IMR-90 (cell line): ENCODE measurements around the gene ATMIN. TPM values are rescaled to one million over a fixed set of nuclear protein-coding genes. Genes with fewer than 3 reads are reported as not detected.

ENCODE experiments used
- ATAC-seq: fragments of 200-7000 bp; cut with Tn5 transposase; 2 replicates; pipeline ENCODE4 v1.9.1; 2020; ENCODE audit warnings: low read depth, mild to moderate bottlenecking, moderate library complexity
- BruUV-seq: library from RNA; stranded (reverse); fragments of 400-500 nt; replicated peaks from 2 replicates; lab custom pipeline; 2021; lab: Mats Ljungman, UMichigan
- CTCF ChIA-PET: fragments of 300-600 bp; formaldehyde crosslinking; extraction: SDS; loops from one replicate; lab custom pipeline; 2021; ENCODE audit warnings: antibody characterized with exemption; lab: Yijun Ruan, JAX
- POLR2A ChIA-PET: fragments of 300-600 bp; sonication (Branson Sonifier 250); formaldehyde crosslinking; loops from one replicate; lab custom pipeline; 2022; ENCODE audit warnings: antibody characterized with exemption; ENCODE audit not compliant: unreplicated experiment; lab: Charles Lee
- DNase-seq: peaks from one replicate; pipeline ENCODE4 v3.0.0; 2013
- H2AFZ ChIP-seq: replicated peaks from 2 replicates; pipeline ENCODE3; 2013; ENCODE audit warnings: low read length, mild to moderate bottlenecking; ENCODE audit not compliant: poor library complexity
- H2AK5ac ChIP-seq: 2 replicates; pipeline ENCODE4 v1.6.1; 2013; ENCODE audit warnings: low read depth, low read length, inconsistent platforms
- H2AK9ac ChIP-seq: replicated peaks from 2 replicates; pipeline ENCODE3; 2013; ENCODE audit warnings: mild to moderate bottlenecking, low read depth, low read length, moderate library complexity; ENCODE audit not compliant: poor library complexity
- H2BK120ac ChIP-seq: 2 replicates; pipeline ENCODE4 v1.6.1; 2013; ENCODE audit warnings: low read depth, low read length, inconsistent platforms
- H2BK15ac ChIP-seq: 3 replicates; pipeline ENCODE4 v1.6.1; 2013; ENCODE audit warnings: low read depth, low read length, inconsistent platforms
- H2BK20ac ChIP-seq: 2 replicates; pipeline ENCODE4 v1.6.1; 2013; ENCODE audit warnings: low read depth, mild to moderate bottlenecking, inconsistent platforms, low read length, moderate library complexity
- H2BK5ac ChIP-seq: 2 replicates; pipeline ENCODE4 v1.6.1; 2013; ENCODE audit warnings: mild to moderate bottlenecking, low read depth, low read length, inconsistent platforms; ENCODE audit not compliant: poor library complexity, severe bottlenecking
- H3K14ac ChIP-seq: replicated peaks from 2 replicates; pipeline ENCODE4 v1.6.1; 2013; ENCODE audit warnings: low read depth, low read length, inconsistent platforms
- H3K18ac ChIP-seq: 2 replicates; pipeline ENCODE4 v1.6.1; 2013; ENCODE audit warnings: low read depth, low read length, control low read depth
- H3K23ac ChIP-seq: 2 replicates; pipeline ENCODE4 v1.6.1; 2013; ENCODE audit warnings: low read depth, low read length, inconsistent platforms
- H3K27ac ChIP-seq: 2 replicates; pipeline ENCODE4 v1.5.1; 2013; ENCODE audit warnings: mild to moderate bottlenecking, control low read depth, low read length; ENCODE audit not compliant: insufficient read depth
- H3K27me3 ChIP-seq: 2 replicates; pipeline ENCODE4 v1.6.1; 2013; ENCODE audit warnings: low read length; ENCODE audit not compliant: control insufficient read depth, insufficient read depth
- H3K36me3 ChIP-seq: 2 replicates; pipeline ENCODE4 v1.6.1; 2013; ENCODE audit warnings: low read length, mixed read lengths; ENCODE audit not compliant: control insufficient read depth, insufficient read depth
- H3K4ac ChIP-seq: 2 replicates; pipeline ENCODE4 v1.6.1; 2013; ENCODE audit warnings: low read depth, low read length, inconsistent platforms
- H3K4me1 ChIP-seq: 2 replicates; pipeline ENCODE4 v1.6.1; 2013; ENCODE audit warnings: low read length, mixed read lengths; ENCODE audit not compliant: control insufficient read depth, insufficient read depth
- H3K4me2 ChIP-seq: 2 replicates; pipeline ENCODE4 v1.6.1; 2013; ENCODE audit warnings: low read depth, mild to moderate bottlenecking, control low read depth, low read length, moderate library complexity
- H3K4me3 ChIP-seq: 2 replicates; pipeline ENCODE4 v1.5.1; 2013; ENCODE audit warnings: low read depth, mild to moderate bottlenecking, control low read depth, low read length, moderate library complexity; ENCODE audit not compliant: insufficient read depth
- H3K56ac ChIP-seq: 2 replicates; pipeline ENCODE4 v1.6.1; 2013; ENCODE audit warnings: low read length, inconsistent platforms; ENCODE audit not compliant: insufficient read depth; ENCODE audit errors: extremely low read depth
- H3K79me1 ChIP-seq, 2 experiments: 2 replicates each; pipeline ENCODE4 v1.6.1; 2013; ENCODE audit warnings: low read length in 2 of 2, inconsistent platforms in 1 of 2, low read depth in 1 of 2
- H3K9ac ChIP-seq: 2 replicates; pipeline ENCODE4 v1.6.1; 2013; ENCODE audit warnings: low read depth, low read length, control low read depth
- H3K9me1 ChIP-seq: 2 replicates; pipeline ENCODE4 v1.6.1; 2013; ENCODE audit warnings: low read length, inconsistent platforms; ENCODE audit not compliant: insufficient read depth
- H3K9me3 ChIP-seq: 2 replicates; pipeline ENCODE4 v1.6.1; 2013; ENCODE audit warnings: low read length; ENCODE audit not compliant: control insufficient read depth, insufficient read depth
- H4K20me1 ChIP-seq: 2 replicates; pipeline ENCODE4 v1.6.1; 2013; ENCODE audit warnings: low read length, inconsistent platforms; ENCODE audit not compliant: insufficient read depth
- H4K5ac ChIP-seq: 2 replicates; pipeline ENCODE4 v1.6.1; 2013; ENCODE audit warnings: mild to moderate bottlenecking, low read depth, low read length, control low read depth
- H4K8ac ChIP-seq, 2 experiments: 2 replicates each; pipeline ENCODE4 v1.6.1; 2013; ENCODE audit warnings: low read depth in 2 of 2, low read length in 2 of 2, control low read depth in 1 of 2, inconsistent platforms in 1 of 2
- H4K91ac ChIP-seq: 2 replicates; pipeline ENCODE4 v1.6.1; 2013; ENCODE audit warnings: low read depth, low read length, inconsistent platforms; ENCODE audit not compliant: insufficient read depth
- CEBPB ChIP-seq: IDR thresholded peaks from 2 replicates; pipeline ENCODE4 v1.6.1; 2012; ENCODE audit warnings: low read depth, low read length, improper control_type of control experiment
- FOS ChIP-seq: fragments of 150-350 bp; IDR thresholded peaks from 2 replicates; pipeline ENCODE4 v1.6.1; 2016; ENCODE audit warnings: low read depth, low read length
- MAFK ChIP-seq: IDR thresholded peaks from 2 replicates; pipeline ENCODE4 v1.6.1; 2012; ENCODE audit warnings: low read depth, low read length, improper control_type of control experiment
- NFE2L2 ChIP-seq: fragments of 150-350 bp; IDR thresholded peaks from 2 replicates; pipeline ENCODE4 v1.6.1; 2016; ENCODE audit warnings: low read depth, mild to moderate bottlenecking, low read length
- POLR2A ChIP-seq: IDR thresholded peaks from 2 replicates; pipeline ENCODE4 v1.6.1; 2012; ENCODE audit warnings: mild to moderate bottlenecking, low read depth, low read length
- RCOR1 ChIP-seq: IDR thresholded peaks from 2 replicates; pipeline ENCODE4 v1.6.1; 2012; ENCODE audit warnings: mild to moderate bottlenecking, low read length, improper control_type of control experiment; ENCODE audit not compliant: insufficient replicate concordance
- USF2 ChIP-seq: fragments of 150-350 bp; IDR thresholded peaks from 2 replicates; pipeline ENCODE4 v1.6.1; 2017; ENCODE audit warnings: mild to moderate bottlenecking, antibody characterized with exemption, low read length, low read depth
- WGBS, 2 experiments: methylation state at CpG; one replicate each; pipeline versions ENCODE4 v1.1.5 to v1.1.7; 2013; ENCODE audit warnings: missing lambda C conversion rate in 2 of 2; ENCODE audit not compliant: insufficient read length in 1 of 2; ENCODE audit errors: extremely low coverage in 2 of 2; 5-methylcytosine and 5-hydroxymethylcytosine counted together
- dilution Hi-C: fragments of 300-500 bp; cut with HindIII; formaldehyde crosslinking; loops from one replicate; pipeline ENCODE4 v1.14.3; 2018; ENCODE audit warnings: low sequenced_read_pairs; ENCODE audit not compliant: unreplicated experiment
- in situ Hi-C: fragments of 300-500 bp; cut with MboI; formaldehyde crosslinking; loops from 3 replicates; pipeline ENCODE4 v1.14.3; 2019; ENCODE audit warnings: low sequenced_read_pairs, inconsistent platforms, mixed read lengths
- intact Hi-C: fragments of 100-400 bp; cut with micrococcal nuclease; formaldehyde crosslinking; loops from 2 replicates; pipeline ENCODE4 v1.10.0; 2022
- polyA plus RNA-seq, 3 experiments: library from polyadenylated mRNA; depleted of rRNA; stranded (reverse); fragments of >200 nt; gene quantifications; 2 replicates each; pipeline ENCODE4 v1.2.3, GENCODE V29; 2012; ENCODE audit warnings: low replicate concordance in 1 of 3
- total RNA-seq: library from RNA; depleted of rRNA; stranded (reverse); fragments of >200 nt; gene quantifications from 2 replicates; pipeline ENCODE4 v1.2.3, GENCODE V29; 2012
- TF ChIP-seq, protein P1 (sequence below): conservative IDR thresholded peaks from 2 replicates; pipeline ENCODE4 v1.5.1; 2012; ENCODE audit warnings: mild to moderate bottlenecking, low read depth, low read length, improper control_type of control experiment

Gene ATMIN
- total and polyA plus RNA-seq, 2 of the 4 experiments (the other 2 are of a cell fraction) = 15.8 to 45.9 TPM

DNA sequence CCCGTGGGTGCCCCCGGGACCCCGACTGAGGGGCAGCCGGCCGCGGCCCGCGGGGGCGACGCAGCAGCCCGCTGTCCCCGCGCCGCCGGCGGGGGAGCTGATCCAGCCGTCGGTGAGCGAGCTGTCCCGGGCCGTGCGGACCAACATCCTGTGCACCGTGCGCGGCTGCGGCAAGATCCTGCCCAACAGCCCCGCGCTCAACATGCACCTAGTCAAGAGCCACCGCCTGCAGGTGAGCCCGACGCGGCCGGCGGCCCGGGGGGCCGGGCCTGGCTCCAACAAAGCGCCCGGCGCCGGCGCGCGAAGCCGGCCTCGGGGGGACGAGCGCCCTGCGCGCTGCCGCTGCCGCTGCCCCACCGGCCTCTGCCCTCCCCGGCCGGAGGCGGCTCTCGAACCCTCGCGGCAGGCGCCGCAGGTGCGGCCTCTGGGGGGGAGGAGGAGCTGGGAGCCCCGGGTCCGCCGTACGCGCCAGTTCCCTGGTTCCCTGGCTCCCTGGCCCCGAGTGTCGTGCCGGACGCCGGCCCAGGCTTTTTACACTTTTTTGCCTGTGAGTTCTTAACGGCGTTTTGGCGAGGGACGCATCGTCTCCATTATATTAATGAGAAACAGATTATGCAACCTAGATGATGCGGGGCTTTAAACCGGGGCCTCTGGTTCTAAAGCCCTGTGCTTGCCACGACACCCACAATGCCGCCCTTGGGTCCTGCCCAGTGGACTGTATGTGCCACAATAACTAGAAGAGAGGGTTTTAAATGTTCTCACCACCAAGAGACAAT, 521 bp downstream of the ATMIN start:
- peak overlapping the region; percentile 3; the same call in 1 of the 2 replicates for H2AK5ac ChIP-seq
- H3K79me1 ChIP-seq = peaks cover 31 to 38% of the 10 kb centered on the region in 2 experiments
- peak overlapping the region; percentile 49 for H2AK9ac ChIP-seq
- H3K18ac ChIP-seq = no peak overlapping the region
- no peak overlapping the region for H4K5ac ChIP-seq
- H3K4me2 ChIP-seq = peak overlapping the region; percentile 94
- ATAC-seq (peak; percentile 80), DNase-seq (peak; percentile 11)
- no peaks in the 10 kb centered on the region for H3K27me3 ChIP-seq
- H3K27ac ChIP-seq = peak overlapping the region; percentile 67
- in situ Hi-C loops = loop anchor here (25.0 kb wide), 1 partner anchor 701 kb away; no protein-coding TSS in a partner anchor
- no peak overlapping the region for H2BK5ac ChIP-seq
- peaks cover 2% of the 10 kb centered on the region; the same call in 1 of the 2 replicates for H3K4me1 ChIP-seq
- no TSS peak for BruUV-seq
- peak overlapping the region; percentile 89 for H3K4me3 ChIP-seq
- peak overlapping the region in 1 of 2 experiments; percentile 22; a peak in 2 of 4 replicates for H4K8ac ChIP-seq
- H3K23ac ChIP-seq = peak overlapping the region; percentile 13
- peak overlapping the region; percentile 1; the same call in 1 of the 2 replicates for H3K14ac ChIP-seq
- H3K9me3 ChIP-seq = no peaks in the 10 kb centered on the region
- H2BK15ac ChIP-seq = no peak overlapping the region
- H2BK20ac ChIP-seq = no peak overlapping the region
- intact Hi-C loops = loop anchor here (1.0 to 5.0 kb wide), 5 partner anchors 41 to 702 kb away; partner anchors contain the start of genes C16orf46, GAN and GCSH
- H3K9me1 ChIP-seq = peaks cover 16% of the 10 kb centered on the region; the same call in 1 of the 2 replicates
- H2BK120ac ChIP-seq = no peak overlapping the region
- H3K36me3 ChIP-seq = peaks cover 3% of the 10 kb centered on the region; the same call in 1 of the 2 replicates
- dilution Hi-C loops = no loop called here
- H3K56ac ChIP-seq = 0 out of 2 replicates have a peak overlapping the region, but pooled peaks have one; percentile 3
- ChIA-PET CTCF (interaction anchor here (0.6 to 1.9 kb wide), 18 partner anchors 10 to 1920 kb away, joined by 3 to 9 read pairs (median 4); no protein-coding TSS in a partner anchor), POLR2A (no interaction called here)
- H2AFZ ChIP-seq = peak overlapping the region; percentile 93
- TF ChIP-seq, protein P1, sequence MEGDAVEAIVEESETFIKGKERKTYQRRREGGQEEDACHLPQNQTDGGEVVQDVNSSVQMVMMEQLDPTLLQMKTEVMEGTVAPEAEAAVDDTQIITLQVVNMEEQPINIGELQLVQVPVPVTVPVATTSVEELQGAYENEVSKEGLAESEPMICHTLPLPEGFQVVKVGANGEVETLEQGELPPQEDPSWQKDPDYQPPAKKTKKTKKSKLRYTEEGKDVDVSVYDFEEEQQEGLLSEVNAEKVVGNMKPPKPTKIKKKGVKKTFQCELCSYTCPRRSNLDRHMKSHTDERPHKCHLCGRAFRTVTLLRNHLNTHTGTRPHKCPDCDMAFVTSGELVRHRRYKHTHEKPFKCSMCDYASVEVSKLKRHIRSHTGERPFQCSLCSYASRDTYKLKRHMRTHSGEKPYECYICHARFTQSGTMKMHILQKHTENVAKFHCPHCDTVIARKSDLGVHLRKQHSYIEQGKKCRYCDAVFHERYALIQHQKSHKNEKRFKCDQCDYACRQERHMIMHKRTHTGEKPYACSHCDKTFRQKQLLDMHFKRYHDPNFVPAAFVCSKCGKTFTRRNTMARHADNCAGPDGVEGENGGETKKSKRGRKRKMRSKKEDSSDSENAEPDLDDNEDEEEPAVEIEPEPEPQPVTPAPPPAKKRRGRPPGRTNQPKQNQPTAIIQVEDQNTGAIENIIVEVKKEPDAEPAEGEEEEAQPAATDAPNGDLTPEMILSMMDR = no peak
- no peak for TF ChIP-seq FOS
- TF ChIP-seq CEBPB = peak; percentile 48; the same call in 1 of the 2 replicates
- no peak for TF ChIP-seq POLR2A
- no peak for TF ChIP-seq USF2
- TF ChIP-seq RCOR1 = no peak
- TF ChIP-seq MAFK = no peak
- no peak for TF ChIP-seq NFE2L2
- H3K9ac ChIP-seq = peak overlapping the region; percentile 79
- WGBS, 2 experiments = 0% methylated on average over 17 of the region's 80 CpGs; no CpG with 5 or more reads in 1 of the 2 experiments
- H3K4ac ChIP-seq = no peak overlapping the region
- peaks cover 9% of the 10 kb centered on the region; the same call in 1 of the 2 replicates for H4K20me1 ChIP-seq
- no peak overlapping the region for H4K91ac ChIP-seq
